ENCODE data around the gene ATG4D.

ATG4D gene

DNA sequence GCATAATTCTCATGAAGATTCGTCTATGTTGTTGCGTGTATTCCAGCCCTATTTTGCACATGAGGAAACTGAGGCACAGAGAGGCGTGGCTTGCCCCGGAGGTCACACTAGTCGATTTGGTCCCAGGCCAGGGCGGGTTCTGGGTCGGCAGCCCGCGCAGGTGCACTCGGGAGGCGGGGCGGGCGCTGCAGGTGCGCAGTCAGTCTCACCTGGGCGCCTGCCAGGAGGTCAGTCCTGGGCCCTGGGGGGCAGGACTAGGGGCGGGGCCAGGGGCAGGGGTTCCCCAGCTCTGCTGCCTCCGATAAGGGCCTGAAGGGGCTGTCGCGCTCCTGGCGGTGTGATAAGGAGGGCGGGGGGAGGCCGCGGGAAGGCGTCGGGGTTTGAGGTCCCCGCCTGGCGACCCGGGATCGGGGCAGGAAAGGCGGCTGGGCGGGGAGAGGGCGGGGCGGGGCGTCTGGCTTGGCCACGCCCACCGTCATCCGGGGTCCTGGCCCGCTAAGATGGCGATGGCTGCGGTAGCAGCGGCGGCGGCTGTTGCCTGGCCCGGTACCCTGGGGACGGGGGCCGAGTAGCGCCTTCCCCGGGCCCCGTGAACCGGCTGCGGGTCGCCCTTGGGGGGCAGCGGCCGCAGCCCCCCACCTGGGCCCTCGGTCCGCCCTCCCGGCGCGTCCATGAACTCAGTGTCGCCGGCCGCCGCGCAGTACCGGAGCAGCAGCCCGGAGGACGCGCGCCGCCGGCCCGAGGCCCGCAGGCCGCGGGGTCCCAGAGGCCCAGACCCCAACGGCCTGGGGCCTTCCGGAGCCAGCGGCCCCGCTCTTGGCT, at the start of gene ATG4D:
TSS of gene ATG4D (plus strand) at position 485 of the 822 bp plus-strand sequence. CDS start at position 672, 187 bp downstream.
- DNase-seq = peak; percentile 71

DNA sequence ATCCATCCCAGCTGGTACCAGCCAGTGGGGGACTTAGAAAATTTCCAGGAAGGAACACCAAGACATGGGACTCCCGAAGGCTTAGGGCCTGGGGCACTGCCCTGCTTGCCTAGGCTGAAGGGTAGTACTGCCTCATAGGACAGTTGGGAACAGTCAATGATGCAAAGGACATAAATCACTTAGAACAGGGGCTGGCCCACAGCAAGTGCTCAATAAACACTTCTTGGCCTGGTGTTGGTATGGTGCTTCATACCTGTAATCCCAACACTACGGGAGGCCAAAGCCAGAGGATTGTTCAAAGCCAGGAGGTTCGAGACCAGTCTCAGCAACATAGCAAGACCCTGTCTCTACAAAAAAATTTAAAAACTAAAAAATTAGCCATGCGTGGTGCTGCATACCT, 46.3 kb upstream of the ATG4D start:
- DNase-seq = no peak

DNA sequence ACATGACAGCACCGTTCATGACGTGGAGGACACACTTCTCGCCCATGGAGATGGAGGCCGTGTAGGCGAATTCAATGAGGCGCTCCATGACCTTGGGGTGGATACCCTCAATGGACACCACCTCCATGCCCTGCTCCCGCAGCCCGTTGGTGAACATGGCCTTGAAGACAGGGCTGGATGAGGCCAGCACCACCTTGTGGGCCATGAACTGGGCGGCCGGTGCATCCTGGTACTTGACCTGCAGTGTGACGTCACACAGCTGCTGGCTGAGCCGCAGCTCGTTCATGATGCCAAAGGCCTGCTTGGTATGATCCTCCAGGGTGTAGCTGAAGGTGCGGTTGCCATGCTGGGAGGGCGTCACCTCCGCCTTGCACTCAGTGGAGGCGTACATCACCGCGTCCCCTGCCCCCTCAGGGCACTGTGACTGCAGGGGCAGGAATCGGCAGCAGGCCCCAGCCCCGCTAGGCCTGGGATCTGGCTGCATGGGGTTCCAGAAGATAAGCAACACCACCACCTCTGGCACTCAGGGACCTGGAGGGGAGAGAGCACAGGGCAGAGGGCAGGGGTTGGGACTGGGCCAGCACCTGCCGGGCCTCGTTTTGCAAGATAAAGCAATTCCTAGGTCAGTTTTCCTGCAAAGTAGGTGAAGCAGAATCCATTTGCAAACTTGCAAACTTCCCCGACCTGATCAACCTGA, 44.0 kb upstream of the ATG4D start:
- no peak for DNase-seq

DNA sequence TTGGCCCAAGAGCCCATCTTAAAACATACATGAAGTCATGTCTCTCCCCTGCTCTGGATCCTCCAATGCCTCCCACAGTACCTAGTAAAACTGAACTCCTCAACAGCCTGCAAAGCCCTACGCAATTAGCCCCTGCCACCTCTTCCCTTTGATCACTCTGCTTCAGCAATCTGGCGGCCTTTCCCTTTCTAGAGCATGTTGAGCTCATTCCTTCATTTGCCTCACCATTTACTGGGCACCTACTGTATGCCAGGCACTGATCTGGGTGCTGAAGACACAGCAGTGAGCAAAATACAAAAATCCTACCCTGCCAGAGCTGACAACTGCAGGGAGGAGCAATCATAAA, 43.5 kb upstream of the ATG4D start:
- DNase-seq = no peak

DNA sequence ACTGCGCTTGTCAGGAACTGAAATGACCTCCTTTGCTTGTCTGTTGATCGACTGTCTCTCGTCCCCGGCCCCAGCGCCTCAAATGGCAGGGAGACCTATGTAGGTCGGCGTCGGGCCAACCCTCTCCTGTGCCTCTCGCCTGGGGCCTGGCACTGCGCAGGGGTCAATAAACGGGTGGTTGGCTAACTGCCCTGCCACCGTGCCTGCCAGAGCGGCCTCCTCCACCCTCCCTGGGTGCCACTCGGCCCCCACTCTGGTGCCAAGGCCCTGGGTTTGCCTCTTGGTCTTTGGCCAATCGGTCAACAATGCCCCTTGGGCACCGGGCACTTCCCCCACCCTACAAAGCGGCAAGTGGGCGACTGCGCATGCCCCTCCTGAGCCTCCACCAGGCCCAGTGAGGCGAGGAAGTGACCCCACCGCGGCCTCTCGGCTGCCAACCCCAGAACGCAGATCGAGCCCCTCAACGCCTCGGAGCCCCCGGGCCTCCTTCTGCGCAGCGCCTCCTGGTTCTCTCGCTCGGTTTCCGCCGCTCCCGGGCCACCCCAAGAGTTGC, 41.7 kb upstream of the ATG4D start:
- DNase-seq = peak; percentile 21

DNA sequence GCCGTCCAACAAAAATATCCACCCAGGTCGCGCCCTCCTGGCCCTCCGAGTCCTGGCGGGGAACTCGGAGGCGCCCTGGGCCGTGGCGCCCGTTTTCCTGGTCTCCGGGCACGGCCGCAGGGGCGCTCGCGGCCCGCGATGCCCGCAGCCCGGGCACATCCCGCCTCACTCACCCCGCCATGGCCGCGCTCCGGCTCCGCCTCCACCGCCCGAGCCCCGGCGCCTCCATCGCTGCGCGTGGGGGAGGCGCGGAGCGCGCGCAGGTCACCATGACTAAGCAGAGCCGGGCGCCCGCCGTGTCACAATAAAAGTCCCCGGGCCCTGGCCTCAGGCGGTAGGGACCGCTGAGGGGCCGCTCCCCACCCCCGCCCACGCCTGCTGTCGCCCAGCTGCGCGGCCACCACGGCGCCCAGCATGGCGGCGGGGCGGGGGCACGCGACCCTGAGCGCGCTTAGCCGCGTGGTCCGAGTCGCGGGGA, 41.1 kb upstream of the ATG4D start:
- peak; percentile 84 for DNase-seq

DNA sequence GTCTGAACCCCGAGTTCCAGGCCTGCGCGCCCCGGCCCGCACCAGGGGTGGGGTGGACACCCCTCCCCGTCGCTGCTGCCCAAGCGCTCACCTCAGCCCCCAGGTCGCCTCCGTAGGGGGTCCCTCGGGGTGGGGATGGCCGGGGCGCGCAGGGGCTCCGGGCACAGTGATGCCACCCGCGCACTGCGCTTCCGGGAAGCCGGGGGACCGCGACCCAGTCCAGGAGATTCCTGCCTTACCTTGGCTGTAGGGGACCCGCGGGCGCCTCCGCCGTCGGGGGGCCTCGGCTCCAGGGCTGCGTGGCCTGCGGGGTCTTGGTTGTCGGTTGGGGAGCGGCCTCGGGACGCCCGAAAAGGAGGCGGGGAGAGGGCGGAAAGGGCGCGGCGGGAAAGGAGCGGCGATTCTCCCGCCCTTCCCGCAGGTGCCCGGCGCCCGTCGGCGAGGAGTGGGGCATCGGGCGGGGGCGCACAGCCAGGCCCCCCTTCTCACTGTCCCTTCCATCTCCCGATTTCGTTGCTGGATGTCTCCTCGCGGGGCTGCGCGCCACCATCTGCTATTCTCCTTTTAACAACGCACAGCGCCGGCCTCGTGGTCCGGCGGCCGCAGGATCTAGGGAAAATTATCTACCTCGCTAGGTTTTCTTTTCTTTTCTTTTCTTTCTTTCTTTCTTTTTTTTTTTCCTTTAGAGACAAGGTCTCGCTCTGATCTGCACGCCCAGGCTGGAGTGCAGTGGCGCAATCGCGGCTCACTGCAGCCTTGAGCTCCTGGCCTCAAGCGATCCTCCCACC, 40.5 kb upstream of the ATG4D start, which contains the start of gene KEAP1:
TSS of gene KEAP1 (minus strand) at position 355 of the 788 bp plus-strand sequence. CDS start 3,323 bp downstream, outside the sequence.
- no peak for DNase-seq

DNA sequence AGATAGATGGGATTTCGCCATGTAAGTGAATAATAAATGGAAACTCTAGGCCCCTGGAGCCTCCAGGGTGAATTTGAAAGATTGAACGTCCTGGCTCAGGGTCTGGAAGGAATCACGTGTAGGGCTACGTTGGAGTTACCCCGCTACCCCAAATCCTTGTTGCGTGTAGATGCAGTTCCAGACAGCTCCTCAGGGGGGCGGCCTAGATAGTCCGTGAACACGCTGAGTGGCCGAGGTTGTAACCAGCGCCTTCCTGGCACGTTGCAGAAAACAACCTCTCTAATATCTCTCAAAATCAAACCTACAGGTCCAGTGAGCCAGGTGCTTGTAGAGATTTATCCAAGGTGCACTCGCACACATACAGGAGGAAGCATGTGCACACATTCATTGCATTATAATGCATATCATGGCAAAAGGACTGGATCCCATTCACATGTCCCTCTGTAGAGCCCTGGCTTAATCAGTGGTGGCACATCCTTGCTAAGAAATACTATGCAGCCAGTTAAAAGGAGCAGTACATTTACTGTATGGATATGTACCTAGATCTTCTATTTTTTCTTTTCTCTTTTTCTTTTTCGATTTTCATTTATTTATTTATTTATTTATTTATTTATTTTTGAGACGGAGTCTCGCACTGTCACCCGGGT, 38.0 kb upstream of the ATG4D start:
- DNase-seq = peak; percentile 67

DNA sequence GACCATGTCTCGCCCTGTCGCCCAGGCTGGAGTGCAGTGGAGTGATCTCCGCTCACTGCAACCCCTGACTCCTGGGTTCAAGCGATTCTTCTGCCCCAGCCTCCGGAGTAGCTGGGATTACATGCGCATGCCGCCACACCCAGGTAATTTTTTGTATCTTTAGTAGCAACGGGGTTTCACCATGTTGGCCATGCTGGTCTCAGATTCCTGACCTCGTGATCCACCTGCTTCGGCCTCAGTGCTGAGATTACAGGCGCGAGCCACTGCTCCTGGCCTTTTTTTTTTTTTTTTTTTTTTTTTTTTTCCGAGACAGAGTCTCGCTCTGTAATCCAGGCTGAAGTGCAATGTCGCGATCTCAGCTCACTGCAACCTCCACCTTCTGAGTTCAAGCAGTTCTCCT, 35.7 kb upstream of the ATG4D start:
- DNase-seq = no peak

DNA sequence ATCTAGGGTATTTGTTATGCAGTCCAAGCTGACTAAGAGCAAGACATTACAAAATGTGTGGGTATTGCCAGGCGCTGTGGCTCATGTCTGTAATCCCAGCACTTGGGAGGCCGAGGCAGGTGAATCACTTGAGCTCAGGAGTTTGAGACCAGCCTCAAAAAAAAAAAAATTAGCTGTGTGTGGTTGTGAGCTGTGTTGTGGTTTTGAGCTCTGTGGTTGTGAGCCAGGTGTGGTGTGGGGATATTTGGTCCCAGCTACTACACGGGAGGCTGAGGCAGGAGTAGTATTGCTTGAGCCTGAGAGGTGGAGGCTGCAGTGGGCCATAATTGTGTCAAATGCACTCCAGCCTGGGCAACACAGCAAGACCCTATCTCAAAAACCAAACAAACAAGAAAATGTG, 35.0 kb upstream of the ATG4D start:
- no peak for DNase-seq

DNA sequence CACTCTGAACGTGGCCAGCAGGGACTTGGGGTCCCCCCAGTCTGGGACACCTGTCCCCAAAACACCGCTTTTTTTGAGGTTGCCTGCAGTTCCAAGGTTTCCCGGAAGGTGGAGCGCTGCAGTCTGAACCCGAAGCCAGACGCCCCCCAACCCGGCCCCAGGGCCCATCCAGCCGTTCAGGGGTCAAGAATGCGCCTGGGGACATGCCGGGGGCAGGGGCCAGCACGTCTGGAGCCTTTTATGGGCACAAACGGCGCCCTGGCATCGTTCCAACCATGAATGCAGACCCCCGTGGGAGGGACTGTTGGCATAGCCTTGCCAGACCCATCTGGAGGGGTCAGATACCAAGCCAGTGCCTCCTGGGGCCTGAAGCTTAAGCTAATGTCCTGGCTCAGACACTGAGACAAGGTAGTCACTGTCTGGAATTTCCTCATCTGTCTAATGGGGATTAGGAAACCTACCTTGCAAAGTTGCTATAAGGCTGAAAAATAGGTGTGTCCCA, 33.4 kb upstream of the ATG4D start:
- peak; percentile 30 for DNase-seq

DNA sequence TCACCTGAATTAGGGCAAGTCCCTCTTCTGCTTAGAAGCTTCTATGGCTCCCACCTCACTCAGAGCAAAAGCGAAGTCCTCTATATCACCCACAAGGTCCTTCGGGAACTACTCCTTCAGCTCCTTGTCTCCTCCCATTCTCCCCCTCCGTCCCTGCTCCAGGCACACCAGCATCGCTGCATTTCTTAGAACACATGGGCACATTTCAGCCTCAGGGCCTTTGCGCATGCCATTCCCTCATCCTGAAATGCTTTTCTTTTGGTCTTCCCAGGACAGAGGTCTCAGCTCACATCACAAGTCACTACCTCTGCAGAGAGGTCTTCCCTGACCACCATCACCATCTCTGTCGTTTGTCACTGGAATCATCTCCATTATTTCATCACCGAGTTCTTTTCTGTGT, 30.5 kb upstream of the ATG4D start:
- no peak for DNase-seq

DNA sequence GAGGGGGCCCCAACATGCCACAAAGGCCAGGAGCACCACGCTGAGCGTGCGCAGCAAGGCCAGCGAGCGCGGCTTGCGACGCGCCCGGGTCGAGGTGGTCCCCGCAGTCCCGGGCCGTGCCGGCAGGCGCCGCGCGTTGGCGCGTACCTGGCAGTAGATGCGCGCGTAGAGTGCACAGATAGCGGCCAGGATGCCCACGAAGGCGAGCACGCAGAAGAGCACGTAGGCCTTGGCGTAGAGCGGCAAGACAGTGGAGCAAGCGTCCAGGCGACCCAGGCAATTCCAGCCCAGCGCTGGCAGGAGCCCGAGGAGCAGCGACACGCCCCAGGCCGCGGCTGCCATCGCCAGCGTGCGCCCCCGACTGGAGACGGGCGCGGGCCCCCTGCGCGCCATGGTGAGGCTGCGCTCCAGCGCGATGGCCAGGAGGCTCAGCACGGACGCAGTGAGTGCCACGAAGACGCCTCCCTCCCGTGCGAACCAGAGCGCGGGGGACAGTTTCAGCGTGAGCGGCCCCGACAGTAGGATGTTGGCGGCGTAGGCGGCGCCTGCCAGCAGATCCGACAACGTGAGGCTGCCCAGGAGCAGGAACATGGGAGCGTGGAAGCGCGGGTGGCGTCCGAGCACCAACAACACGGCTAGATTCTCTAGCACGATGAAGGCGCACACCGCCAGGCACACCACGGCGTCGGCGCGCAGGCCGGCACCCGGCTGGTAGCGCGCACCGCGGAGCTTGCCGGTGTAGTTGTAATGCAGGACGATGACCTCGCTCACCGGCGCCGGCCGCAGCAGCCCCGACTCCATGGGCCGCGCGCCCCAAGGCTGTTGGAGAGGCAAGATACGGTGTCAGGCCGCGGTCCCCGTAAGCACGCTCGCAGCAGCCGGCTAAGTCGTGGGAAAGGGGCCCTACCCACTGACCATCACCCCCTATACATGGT, 29.2 kb upstream of the ATG4D start:
- DNase-seq = peak; percentile 20

DNA sequence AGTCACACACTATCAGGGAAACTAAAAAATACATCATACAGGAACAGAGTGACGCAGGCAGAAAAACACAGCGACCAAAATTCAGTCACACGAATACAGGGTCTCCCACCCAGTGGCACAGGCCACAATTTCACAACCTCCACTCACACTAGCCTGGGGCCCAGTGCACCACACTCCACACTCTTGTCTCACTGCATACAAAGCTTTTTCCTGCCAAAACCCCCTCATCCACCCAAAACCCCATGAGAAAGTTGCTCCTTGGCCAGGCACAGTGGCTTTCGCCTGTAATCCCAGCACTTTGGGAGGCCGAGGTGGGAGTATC, 27.7 kb upstream of the ATG4D start:
- no peak for DNase-seq

DNA sequence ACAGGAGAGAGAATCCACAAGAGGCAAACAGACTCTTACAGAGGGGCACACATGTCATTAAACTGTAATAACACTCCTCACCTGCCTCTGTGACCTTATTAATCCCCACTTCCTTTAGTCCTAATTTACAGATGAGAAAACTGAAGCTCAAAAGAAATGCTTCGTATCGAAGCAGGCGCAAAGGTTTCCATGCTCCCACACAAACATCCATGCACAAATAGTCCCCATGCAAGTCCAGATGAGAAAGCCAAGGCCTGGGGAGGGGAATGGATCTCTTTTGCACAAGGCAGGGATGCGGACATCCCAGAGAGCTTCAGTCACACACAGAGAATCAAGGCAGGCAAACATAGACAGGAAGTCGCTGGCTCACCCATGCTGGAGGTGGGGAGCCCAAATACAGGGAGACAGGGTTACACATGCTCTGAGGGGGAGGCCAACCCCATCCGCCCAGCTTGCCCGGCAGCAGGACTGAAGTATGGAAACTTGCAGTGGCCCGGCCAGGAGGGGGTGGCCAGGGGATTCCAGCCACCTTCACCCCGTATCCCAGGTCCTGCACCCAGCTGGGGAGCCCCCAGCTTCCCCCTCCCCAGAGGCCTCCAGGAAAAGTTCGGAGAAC, 26.9 kb upstream of the ATG4D start:
- DNase-seq = no peak

DNA sequence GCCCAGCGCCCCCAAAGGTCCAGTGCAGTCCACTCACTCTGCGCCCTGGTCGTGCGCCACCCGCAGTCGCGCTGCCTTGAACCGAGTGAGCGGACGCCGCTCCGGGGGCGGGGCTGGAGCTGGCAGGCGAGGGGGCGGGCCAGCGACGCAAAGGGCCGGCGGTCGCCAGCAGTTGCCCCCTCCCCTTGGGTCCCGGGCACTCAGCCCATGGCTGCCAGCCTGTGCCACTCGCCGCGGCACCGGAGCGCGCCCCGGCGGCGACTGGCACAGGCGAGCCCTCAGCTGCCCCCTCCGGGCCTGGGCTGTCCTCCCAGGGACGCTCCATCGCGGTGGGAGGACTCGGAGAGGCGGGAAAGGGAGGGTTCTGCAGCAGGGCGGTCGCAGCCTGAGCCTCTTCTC, 26.3 kb upstream of the ATG4D start, which contains the start of gene S1PR5:
TSS of gene S1PR5 (minus strand) at position 87 of the 399 bp plus-strand sequence. CDS start 2,436 bp downstream, outside the sequence.
- no peak for DNase-seq

DNA sequence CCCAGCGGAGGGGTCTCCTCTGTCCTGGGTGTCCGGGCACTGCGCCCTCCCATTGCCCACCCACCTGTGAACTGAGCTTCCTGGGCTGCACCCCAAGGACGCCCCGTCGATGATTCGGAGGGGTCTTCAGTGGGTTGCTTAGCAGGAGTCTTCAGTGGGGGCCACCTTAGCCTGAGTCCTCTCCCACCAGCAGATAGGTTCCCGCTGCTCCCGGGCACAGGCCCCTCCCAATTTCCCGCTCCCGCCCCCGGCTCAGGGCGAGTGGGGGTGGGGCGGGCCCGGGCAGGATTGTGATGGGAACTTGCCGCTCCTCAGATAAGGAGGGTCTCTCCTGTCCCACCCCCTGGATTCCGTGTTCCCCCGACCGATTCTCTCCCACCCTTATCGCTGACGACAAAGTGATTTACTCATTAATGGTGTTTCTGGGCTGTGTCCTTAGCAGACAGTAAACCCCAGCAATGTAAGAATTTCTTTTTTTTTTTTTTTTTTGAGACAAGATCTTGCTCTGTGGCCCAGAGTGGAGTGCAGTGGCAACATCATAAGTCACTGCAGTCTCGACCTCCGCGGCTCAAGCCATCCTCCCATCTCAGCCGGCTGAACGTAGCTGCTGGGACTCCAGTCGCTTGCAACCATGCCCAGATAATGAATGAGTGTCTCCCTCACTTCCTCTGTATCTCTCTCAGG, 25.8 kb upstream of the ATG4D start:
- no peak for DNase-seq

DNA sequence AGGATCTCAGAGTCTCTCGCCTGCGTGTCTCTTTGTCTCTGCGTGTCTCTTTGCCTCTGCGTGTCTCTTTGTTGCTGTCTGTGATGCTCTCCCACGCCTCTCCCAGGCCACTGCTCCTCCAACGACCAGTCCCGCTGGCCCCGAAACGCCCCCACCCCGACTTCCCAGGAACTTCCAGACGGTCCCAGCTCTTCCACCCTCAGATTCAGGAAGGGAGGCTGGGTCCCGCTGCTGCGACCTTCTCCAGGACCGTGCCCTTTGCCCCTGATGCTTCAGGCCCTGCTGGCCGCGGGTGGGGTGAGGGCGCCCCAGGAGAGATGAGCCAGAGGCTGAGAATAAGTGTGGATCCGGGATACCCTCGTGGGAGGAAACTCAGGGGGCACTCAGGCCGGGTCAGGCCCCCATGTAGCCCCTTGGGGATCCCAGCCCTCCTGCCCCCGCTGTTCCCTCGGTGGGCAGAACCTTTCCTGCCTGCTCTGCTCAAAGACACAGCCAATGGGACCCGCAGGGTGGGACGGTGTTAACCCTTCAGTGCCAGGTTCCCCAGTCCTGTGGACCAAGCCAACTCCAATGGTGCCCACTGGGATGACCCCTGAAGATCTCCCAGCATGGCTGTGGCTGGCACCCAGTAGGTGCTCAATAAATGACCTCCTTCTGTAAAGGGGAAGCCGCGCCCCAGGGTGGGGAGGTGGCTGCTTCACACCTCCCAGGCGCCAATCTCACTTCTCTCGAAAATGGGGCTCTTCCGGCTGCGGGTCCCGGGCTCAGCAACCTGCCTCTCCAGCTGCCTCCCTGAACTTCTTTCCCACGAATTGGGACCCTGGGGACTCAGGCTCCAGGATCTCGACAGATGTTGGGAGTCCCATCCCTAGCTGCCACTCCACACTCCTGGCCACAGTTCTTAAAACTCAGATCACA, 25.0 kb upstream of the ATG4D start:
- DNase-seq = no peak

DNA sequence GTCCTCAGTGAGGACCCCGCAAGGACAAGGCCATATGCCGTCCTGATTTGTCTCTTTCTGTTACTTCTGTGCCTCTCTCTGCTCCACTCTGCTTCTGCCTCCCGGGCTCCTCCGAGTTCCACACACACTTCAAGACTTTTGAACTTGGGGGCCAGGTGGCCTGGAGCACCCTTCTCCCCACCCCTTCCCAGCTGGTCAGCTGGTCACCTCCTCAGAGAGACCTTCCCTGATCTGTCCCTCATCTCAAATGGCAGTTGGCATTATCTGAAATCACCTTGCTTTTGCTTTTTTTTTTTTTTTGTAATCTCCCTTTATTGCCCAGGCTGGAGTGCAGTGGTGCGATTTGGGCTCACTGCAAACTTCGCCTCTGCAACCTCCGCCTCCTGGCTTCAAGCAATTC, 24.3 kb upstream of the ATG4D start:
- DNase-seq = no peak
